Activated naive CD8-positive, alpha-beta T cell (primary cell): ENCODE measurements around the gene PARD6A.

ENCODE experiments used
- H3K27ac Mint-ChIP-seq: one replicate; pipeline ENCODE4 v1.8.0; 2021; ENCODE audit warnings: mixed read lengths
- H3K27me3 Mint-ChIP-seq: one replicate; pipeline ENCODE4 v1.8.0; 2021; ENCODE audit warnings: mixed read lengths
- H3K36me3 Mint-ChIP-seq: one replicate; pipeline ENCODE4 v1.8.0; 2021; ENCODE audit warnings: mixed read lengths
- H3K4me1 Mint-ChIP-seq: one replicate; pipeline ENCODE4 v1.8.0; 2021; ENCODE audit warnings: low read depth, mixed read lengths
- H3K4me3 Mint-ChIP-seq: one replicate; pipeline ENCODE4 v1.8.0; 2021; ENCODE audit warnings: mild to moderate bottlenecking, mixed read lengths
- H3K9me3 Mint-ChIP-seq: one replicate; pipeline ENCODE4 v1.8.0; 2021; ENCODE audit warnings: low read depth, mixed read lengths

The PARD6A gene

GRCh38 chr16:67650023-67650422 is 10.7 kb upstream of the PARD6A start:
- no peaks in the 10 kb centered on the region for H3K9me3 Mint-ChIP-seq
- H3K27ac Mint-ChIP-seq = peak overlapping the region; percentile 36
- no peak overlapping the region for H3K4me3 Mint-ChIP-seq
- no peaks in the 10 kb centered on the region for H3K27me3 Mint-ChIP-seq
- peaks cover 5% of the 10 kb centered on the region for H3K4me1 Mint-ChIP-seq
- peaks cover 2% of the 10 kb centered on the region for H3K36me3 Mint-ChIP-seq

GRCh38 chr16:67651039-67651438 is 9.7 kb upstream of the PARD6A start:
- Mint-ChIP-seq H3K27ac (no peak overlapping the region), H3K4me1 (peaks cover 9% of the 10 kb centered on the region), H3K27me3 (no peaks in the 10 kb centered on the region), H3K4me3 (no peak overlapping the region), H3K9me3 (no peaks in the 10 kb centered on the region), H3K36me3 (peaks cover 2% of the 10 kb centered on the region)

- H3K4me1 Mint-ChIP-seq = peaks cover 6% of the 10 kb centered on the region
- peak overlapping the region; percentile 28 for H3K27ac Mint-ChIP-seq
- no peaks in the 10 kb centered on the region for H3K9me3 Mint-ChIP-seq
- peaks cover 2% of the 10 kb centered on the region for H3K36me3 Mint-ChIP-seq
- H3K4me3 Mint-ChIP-seq = no peak overlapping the region
- H3K27me3 Mint-ChIP-seq = no peaks in the 10 kb centered on the region
Observed at GRCh38 chr16:67651847-67652246, 8.9 kb upstream of the PARD6A start.

GRCh38 chr16:67652578-67653127 is 8.1 kb upstream of the PARD6A start:
- Mint-ChIP-seq H3K27me3 (no peaks in the 10 kb centered on the region), H3K4me3 (no peak overlapping the region), H3K9me3 (no peaks in the 10 kb centered on the region), H3K36me3 (peaks cover 2% of the 10 kb centered on the region), H3K27ac (no peak overlapping the region), H3K4me1 (peaks cover 6% of the 10 kb centered on the region)

GRCh38 chr16:67653128-67653788 is 7.5 kb upstream of the PARD6A start:
- Mint-ChIP-seq H3K9me3 (no peaks in the 10 kb centered on the region), H3K4me1 (peaks cover 6% of the 10 kb centered on the region), H3K27ac (no peak overlapping the region), H3K27me3 (no peaks in the 10 kb centered on the region), H3K4me3 (no peak overlapping the region), H3K36me3 (peaks cover 2% of the 10 kb centered on the region)

- Mint-ChIP-seq H3K4me1 (peaks cover 10% of the 10 kb centered on the region), H3K9me3 (no peaks in the 10 kb centered on the region), H3K36me3 (peaks cover 2% of the 10 kb centered on the region), H3K4me3 (no peak overlapping the region), H3K27ac (no peak overlapping the region), H3K27me3 (no peaks in the 10 kb centered on the region)
Observed at GRCh38 chr16:67653789-67654402, 6.9 kb upstream of the PARD6A start.

- Mint-ChIP-seq H3K9me3 (no peaks in the 10 kb centered on the region), H3K27me3 (no peaks in the 10 kb centered on the region), H3K4me1 (peaks cover 14% of the 10 kb centered on the region), H3K27ac (no peak overlapping the region), H3K36me3 (peaks cover 2% of the 10 kb centered on the region), H3K4me3 (no peak overlapping the region)
Observed at GRCh38 chr16:67654403-67654911, 6.3 kb upstream of the PARD6A start.

- Mint-ChIP-seq H3K9me3 (no peaks in the 10 kb centered on the region), H3K36me3 (peaks cover 2% of the 10 kb centered on the region), H3K4me3 (no peak overlapping the region), H3K4me1 (peaks cover 15% of the 10 kb centered on the region), H3K27ac (peak overlapping the region; percentile 46), H3K27me3 (no peaks in the 10 kb centered on the region)
Observed at GRCh38 chr16:67655363-67655762, 5.4 kb upstream of the PARD6A start.

GRCh38 chr16:67656344-67657016 is 4.3 kb upstream of the PARD6A start:
- Mint-ChIP-seq H3K27me3 (no peaks in the 10 kb centered on the region), H3K27ac (no peak overlapping the region), H3K4me1 (peaks cover 19% of the 10 kb centered on the region), H3K36me3 (peaks cover 2% of the 10 kb centered on the region), H3K9me3 (no peaks in the 10 kb centered on the region), H3K4me3 (no peak overlapping the region)

GRCh38 chr16:67657017-67657608 is 3.6 kb upstream of the PARD6A start:
- H3K4me1 Mint-ChIP-seq = peaks cover 18% of the 10 kb centered on the region
- H3K9me3 Mint-ChIP-seq = no peaks in the 10 kb centered on the region
- peak overlapping the region; percentile 32 for H3K4me3 Mint-ChIP-seq
- peaks cover under 1% of the 10 kb centered on the region for H3K36me3 Mint-ChIP-seq
- H3K27ac Mint-ChIP-seq = peak overlapping the region; percentile 46
- no peaks in the 10 kb centered on the region for H3K27me3 Mint-ChIP-seq

- Mint-ChIP-seq H3K27ac (peak overlapping the region; percentile 46), H3K4me1 (peaks cover 18% of the 10 kb centered on the region), H3K27me3 (no peaks in the 10 kb centered on the region), H3K9me3 (no peaks in the 10 kb centered on the region), H3K36me3 (no peaks in the 10 kb centered on the region), H3K4me3 (peak overlapping the region; percentile 94)
Observed at GRCh38 chr16:67657751-67658518, 2.8 kb upstream of the PARD6A start.

- Mint-ChIP-seq H3K4me3 (peak overlapping the region; percentile 94), H3K27me3 (no peaks in the 10 kb centered on the region), H3K27ac (peak overlapping the region; percentile 93), H3K9me3 (no peaks in the 10 kb centered on the region), H3K4me1 (peaks cover 20% of the 10 kb centered on the region), H3K36me3 (no peaks in the 10 kb centered on the region)
Observed at GRCh38 chr16:67658849-67659674, 1.7 kb upstream of the PARD6A start.

- Mint-ChIP-seq H3K27me3 (no peaks in the 10 kb centered on the region), H3K4me3 (peak within 1 kb of the TSS; percentile 94), H3K36me3 (peaks cover 5% of the 10 kb centered on the region), H3K27ac (peak within 1 kb of the TSS; percentile 93), H3K9me3 (no peaks in the 10 kb centered on the region), H3K4me1 (peaks cover 20% of the 10 kb centered on the region)
Observed at GRCh38 chr16:67659675-67660563, 841 bp upstream of the PARD6A start, which contains the start of gene ACD. Gene ACD (minus strand): TSS chr16:67660260. CDS start chr16:67660220, 40 bp downstream.
